WERI-Rb-1 (cell line): ENCODE results near the gene SH3D21.
A peak's percentile ranks its signal among the peaks of the same experiment; 100 is the strongest.

Source experiments
- DNase-seq: peaks from one replicate; pipeline ENCODE4 v3.0.0-alpha.2; 2020
- H3K27ac ChIP-seq: fragments of 250-450 bp; sonication (Bioruptor Pico); 2 replicates; pipeline ENCODE4 v1.5.1; 2020; ENCODE audit warnings: mild to moderate bottlenecking, moderate library complexity
- H3K27me3 ChIP-seq: fragments of 250-450 bp; sonication (Bioruptor Pico); 2 replicates; pipeline ENCODE4 v1.5.1; 2021; ENCODE audit warnings: mild to moderate bottlenecking, low read depth, moderate library complexity; ENCODE audit not compliant: insufficient read depth, severe bottlenecking
- H3K36me3 ChIP-seq: fragments of 250-450 bp; sonication (Bioruptor Pico); 2 replicates; pipeline ENCODE4 v1.5.1; 2020; ENCODE audit warnings: mild to moderate bottlenecking, moderate library complexity
- H3K4me3 ChIP-seq: 2 replicates; pipeline ENCODE4 v1.5.1; 2011; ENCODE audit warnings: low read depth, mild to moderate bottlenecking, control low read depth, low read length
- H3K9me3 ChIP-seq: fragments of 250-450 bp; sonication (Bioruptor Pico); 2 replicates; pipeline ENCODE4 v1.5.1; 2021; ENCODE audit warnings: mild to moderate bottlenecking, moderate library complexity; ENCODE audit not compliant: severe bottlenecking
- TF ChIP-seq, protein P1 (sequence below): IDR thresholded peaks from 2 replicates; pipeline ENCODE4 v1.5.1; 2011; ENCODE audit warnings: low read depth, mild to moderate bottlenecking, control low read depth, inconsistent platforms, low read length

Gene SH3D21

DNA sequence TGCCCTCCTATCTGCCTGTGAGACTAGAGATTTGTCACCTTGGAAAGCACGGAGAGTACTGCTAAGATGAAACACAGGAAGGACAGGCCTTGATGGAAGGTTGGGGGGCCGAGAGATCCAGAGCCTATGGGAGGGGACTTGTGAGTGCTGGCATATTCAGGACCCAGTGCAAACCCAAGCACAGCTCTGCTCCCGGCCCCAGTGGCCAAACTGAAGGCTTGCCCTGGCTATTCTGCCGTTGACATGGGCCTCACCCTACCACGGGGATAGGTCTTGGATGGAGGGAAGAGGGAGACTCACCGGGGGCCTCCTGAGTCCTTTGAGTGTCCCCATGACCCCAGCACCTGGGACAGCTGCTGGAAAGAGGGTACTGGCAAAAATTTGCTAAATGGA is 21.9 kb downstream of the SH3D21 start:
- Histone ChIP-seq H3K27me3 (no peaks in the 10 kb centered on the region), H3K4me3 (no peak overlapping the region), H3K27ac (no peak overlapping the region), H3K9me3 (no peaks in the 10 kb centered on the region), H3K36me3 (no peaks in the 10 kb centered on the region)
- no peak for DNase-seq
- TF ChIP-seq, protein P1, sequence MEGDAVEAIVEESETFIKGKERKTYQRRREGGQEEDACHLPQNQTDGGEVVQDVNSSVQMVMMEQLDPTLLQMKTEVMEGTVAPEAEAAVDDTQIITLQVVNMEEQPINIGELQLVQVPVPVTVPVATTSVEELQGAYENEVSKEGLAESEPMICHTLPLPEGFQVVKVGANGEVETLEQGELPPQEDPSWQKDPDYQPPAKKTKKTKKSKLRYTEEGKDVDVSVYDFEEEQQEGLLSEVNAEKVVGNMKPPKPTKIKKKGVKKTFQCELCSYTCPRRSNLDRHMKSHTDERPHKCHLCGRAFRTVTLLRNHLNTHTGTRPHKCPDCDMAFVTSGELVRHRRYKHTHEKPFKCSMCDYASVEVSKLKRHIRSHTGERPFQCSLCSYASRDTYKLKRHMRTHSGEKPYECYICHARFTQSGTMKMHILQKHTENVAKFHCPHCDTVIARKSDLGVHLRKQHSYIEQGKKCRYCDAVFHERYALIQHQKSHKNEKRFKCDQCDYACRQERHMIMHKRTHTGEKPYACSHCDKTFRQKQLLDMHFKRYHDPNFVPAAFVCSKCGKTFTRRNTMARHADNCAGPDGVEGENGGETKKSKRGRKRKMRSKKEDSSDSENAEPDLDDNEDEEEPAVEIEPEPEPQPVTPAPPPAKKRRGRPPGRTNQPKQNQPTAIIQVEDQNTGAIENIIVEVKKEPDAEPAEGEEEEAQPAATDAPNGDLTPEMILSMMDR: no peak

DNA sequence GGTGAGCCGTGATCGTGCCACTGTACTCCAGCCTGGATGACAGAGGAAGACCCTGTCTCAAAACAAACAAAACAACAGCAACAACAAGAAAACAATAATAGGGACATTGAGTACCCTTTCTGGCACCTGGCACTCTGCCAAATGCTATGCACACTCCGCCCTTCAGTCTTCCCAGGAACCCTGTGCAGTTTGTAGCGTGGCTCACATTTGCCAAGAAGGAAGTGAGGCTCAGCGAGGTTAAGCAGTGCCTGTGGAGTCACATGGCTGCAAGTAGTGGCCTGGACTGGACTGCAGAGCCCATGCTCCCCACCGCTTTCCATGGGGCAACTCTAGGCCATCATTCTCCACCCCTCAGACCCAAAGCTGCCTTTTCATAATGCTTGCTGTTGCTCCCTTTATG is 22.5 kb downstream of the SH3D21 start:
- H3K36me3 ChIP-seq: no peaks in the 10 kb centered on the region
- no peaks in the 10 kb centered on the region for H3K27me3 ChIP-seq
- no peak for DNase-seq
- no peak overlapping the region for H3K27ac ChIP-seq
- no peaks in the 10 kb centered on the region for H3K9me3 ChIP-seq
- no peak overlapping the region for H3K4me3 ChIP-seq
- TF ChIP-seq, protein P1: no peak

DNA sequence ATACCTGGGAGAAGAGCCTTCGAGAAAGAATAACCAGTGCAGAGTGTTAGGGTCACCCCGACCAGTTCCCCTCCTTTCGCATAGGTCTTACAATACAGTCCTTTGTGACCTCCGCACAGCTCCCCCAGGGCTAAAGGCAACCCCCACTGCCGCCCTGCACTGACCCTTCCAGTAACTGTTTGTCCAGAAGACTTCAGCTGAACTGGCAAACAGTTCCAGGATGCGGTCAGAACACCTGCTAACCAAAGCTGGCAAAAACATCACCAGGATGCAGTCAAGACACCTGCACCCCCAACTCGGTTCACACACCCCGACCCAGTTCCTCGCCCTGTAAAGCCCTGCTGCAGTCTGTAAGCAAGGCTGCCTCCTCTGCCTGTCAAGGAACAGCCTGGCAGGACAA is 23.6 kb downstream of the SH3D21 start:
- TF ChIP-seq, protein P1: no peak
- no peaks in the 10 kb centered on the region for H3K36me3 ChIP-seq
- H3K27me3 ChIP-seq: no peaks in the 10 kb centered on the region
- DNase-seq: no peak
- no peak overlapping the region for H3K27ac ChIP-seq
- H3K4me3 ChIP-seq: no peak overlapping the region
- H3K9me3 ChIP-seq: no peaks in the 10 kb centered on the region

DNA sequence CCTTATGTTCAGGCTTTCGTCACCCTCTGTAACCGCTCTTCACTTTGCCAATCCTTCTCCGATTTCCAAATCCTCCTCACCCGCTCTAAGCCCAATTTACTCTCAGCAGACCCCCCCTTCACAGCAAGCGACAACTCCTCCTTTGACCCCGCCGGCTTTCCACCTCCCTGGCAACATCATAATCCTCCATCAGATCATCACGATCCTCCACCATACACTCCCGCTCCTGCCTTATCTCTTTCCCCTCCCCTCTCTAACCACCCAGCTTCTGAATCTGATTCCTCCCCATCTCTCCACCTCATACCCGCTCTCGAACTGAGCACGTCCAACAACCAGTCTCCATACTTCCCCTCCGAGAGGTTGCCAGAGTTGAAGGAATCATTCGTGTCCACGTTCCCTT is 24.8 kb downstream of the SH3D21 start:
- Histone ChIP-seq H3K27me3 (no peaks in the 10 kb centered on the region), H3K36me3 (no peaks in the 10 kb centered on the region), H3K4me3 (no peak overlapping the region), H3K9me3 (no peaks in the 10 kb centered on the region), H3K27ac (no peak overlapping the region)
- TF ChIP-seq, protein P1: no peak
- DNase-seq: peak; percentile 54

DNA sequence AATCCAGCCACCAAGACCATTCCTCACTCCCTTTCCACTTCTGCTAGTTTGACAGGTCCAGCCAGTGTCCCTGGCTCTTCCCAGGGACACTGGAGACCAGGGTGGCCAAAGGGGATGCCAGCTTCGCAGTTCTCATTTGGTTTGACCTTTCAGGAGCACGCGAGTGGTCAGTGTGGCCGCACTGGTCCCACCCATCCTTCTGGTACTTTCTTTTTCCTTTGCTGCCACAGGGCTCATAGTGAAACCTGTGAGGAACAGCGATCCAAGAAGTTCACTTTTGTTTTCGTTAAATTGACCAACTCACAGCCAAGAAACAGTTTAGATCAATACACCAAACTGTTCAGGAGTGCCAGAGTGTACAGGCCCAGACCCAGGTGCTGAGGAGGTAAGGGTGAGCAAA is 31.7 kb downstream of the SH3D21 start:
- no peak for DNase-seq
- TF ChIP-seq, protein P1: no peak
- Histone ChIP-seq H3K36me3 (no peaks in the 10 kb centered on the region), H3K27me3 (no peaks in the 10 kb centered on the region), H3K9me3 (no peaks in the 10 kb centered on the region), H3K27ac (no peak overlapping the region), H3K4me3 (no peak overlapping the region)

DNA sequence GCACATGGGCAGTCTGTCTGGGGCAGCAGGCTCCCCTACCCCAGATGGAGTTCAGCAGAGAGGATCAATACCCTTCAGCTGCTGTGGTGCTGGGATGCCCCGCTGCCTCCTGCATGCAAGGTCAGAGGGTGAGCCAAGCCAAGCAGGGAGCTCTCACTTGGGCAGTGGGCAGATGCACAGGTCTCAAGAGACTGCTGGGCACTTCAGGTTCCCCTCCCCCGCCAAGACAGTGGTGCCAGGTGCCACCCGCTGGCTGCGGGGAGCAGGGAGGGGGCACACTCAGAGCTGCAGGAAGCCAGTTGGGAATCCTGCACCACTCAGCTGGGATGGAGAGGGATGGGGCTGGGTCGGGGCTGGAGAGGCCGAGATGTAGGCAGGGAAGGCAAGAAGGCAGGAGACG is 33.0 kb downstream of the SH3D21 start:
- Histone ChIP-seq H3K27ac (no peak overlapping the region), H3K4me3 (no peak overlapping the region), H3K36me3 (peaks cover 9% of the 10 kb centered on the region), H3K9me3 (no peaks in the 10 kb centered on the region), H3K27me3 (no peaks in the 10 kb centered on the region)
- TF ChIP-seq, protein P1: no peak
- DNase-seq: no peak
